ENCODE measurements around the gene DAGLA. TPM values are rescaled to one million over a fixed set of nuclear protein-coding genes. Genes with fewer than 3 reads are reported as not detected.

The DAGLA gene
- 1.9 and 2.0 TPM in 2 replicates for total RNA-seq

GRCh38 chr11:61679893-61680621 is at the start of gene DAGLA:
TSS of gene DAGLA (plus strand) at chr11:61680391. CDS start at chr11:61720156, 39,765 bp downstream.

DNA sequence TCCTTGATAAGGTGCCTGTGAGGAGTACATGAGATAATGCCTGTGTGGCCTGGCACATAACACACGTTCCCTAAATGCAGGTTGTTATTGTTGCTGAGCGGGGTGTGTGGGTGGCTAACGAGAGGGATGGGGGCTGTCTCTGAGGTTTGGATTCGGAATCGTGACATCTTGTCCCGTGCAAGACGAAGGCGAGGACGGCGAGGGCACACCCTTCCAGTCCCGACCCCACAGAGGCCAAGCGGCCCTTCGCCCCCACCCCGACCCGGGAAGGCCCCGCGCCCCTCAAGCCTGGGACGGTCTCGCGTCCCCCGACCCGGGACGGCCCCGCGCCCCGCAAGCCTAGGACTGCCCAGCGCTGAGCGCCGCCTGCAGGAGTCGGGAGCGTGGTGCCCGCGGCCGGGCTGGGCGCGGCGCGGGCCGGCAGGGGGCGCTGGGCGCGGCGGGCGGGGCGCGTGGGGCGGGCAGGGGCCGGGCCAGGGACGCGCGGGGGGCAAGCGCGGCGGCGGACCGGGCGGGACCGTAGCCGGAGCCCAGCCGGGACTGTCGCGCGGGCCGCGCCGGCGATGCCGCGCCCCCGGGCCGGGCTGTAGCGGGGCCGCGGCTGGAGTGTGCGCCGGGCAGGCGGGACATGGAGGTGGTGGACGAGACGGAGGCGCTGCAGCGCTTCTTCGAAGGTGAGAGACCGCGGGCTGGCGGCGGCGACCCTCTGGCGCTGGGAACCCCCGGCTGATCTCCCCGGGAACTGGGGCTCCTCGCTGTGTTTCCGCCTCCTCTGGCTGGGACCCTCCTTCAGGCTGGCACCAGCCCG is 72.1 kb downstream of the DAGLA start, which contains the start of gene MYRF:
Gene MYRF, plus strand, starts transcription at position 520 of the 808 bp plus-strand sequence. Its CDS starts 109 bp downstream, at position 629.

GRCh38 chr11:61792310-61793082 is 112.3 kb downstream of the DAGLA start, which contains the start of the genes FEN1 and TMEM258:
TSS of gene FEN1 (plus strand) at chr11:61792911. CDS start at chr11:61795362, 2,451 bp downstream.
TSS of gene TMEM258 (minus strand) at chr11:61792599. CDS start at chr11:61792558, 41 bp downstream.

Other genes starting within 250 kb of the DAGLA start
- gene LRRC10B, start 171.6 kb upstream of the DAGLA start, total RNA-seq = not detected in 2 replicates
- gene SYT7, start 99.3 kb upstream of the DAGLA start, total RNA-seq = 0.47 and 2.6 TPM in 2 replicates
- gene MYRF, start 72.2 kb downstream of the DAGLA start, total RNA-seq = 3.8 and 25.6 TPM in 2 replicates
- 66.1 and 82.9 TPM in 2 replicates for gene TMEM258, start 112.2 kb downstream of the DAGLA start, total RNA-seq
- gene FEN1, start 112.5 kb downstream of the DAGLA start, total RNA-seq = 7.5 and 8.2 TPM in 2 replicates
- 128 and 148 TPM in 2 replicates for gene FADS1, start 136.6 kb downstream of the DAGLA start, total RNA-seq
- 359 and 649 TPM in 2 replicates for gene FADS2, start 147.9 kb downstream of the DAGLA start, total RNA-seq
- gene FADS3, start 211.2 kb downstream of the DAGLA start, total RNA-seq = 127 and 137 TPM in 2 replicates
- gene RAB3IL1, start 237.2 kb downstream of the DAGLA start, total RNA-seq = 28.1 and 28.5 TPM in 2 replicates